T-cell (primary cell): ENCODE data around the gene ATP8B3. TPM values are rescaled to one million over a fixed set of nuclear protein-coding genes. Genes with fewer than 3 reads are reported as not detected.
A peak's percentile ranks its signal among the peaks of the same experiment; 100 is the strongest.

Experiments used
- ATAC-seq, 4 experiments: fragments of 200-7000 bp in 3 of 4; fragments of 150-1000 bp in 1 of 4; cut with Tn5 transposase; replicated peaks in 1 of 4; 1 replicate in 3 of 4; 2 replicates in 1 of 4; pipeline ENCODE4 v1.10.0; 2021; ENCODE audit warnings: moderate library complexity in 3 of 4, mild to moderate bottlenecking in 2 of 4, moderate number of reproducible peaks in 1 of 4
- CTCF ChIA-PET, 2 donors: fragments of 300-600 bp; sonication (Branson Sonifier 250); formaldehyde crosslinking; loops; one replicate each; lab custom pipeline; 2022; ENCODE audit warnings: antibody characterized with exemption in 2 of 2; lab: Charles Lee
- POLR2A ChIA-PET, 2 donors: fragments of 300-600 bp; sonication (Branson Sonifier 250); formaldehyde crosslinking; loops; one replicate each; lab custom pipeline; 2022; ENCODE audit warnings: antibody characterized with exemption in 2 of 2; lab: Charles Lee
- DNase-seq, 35 experiments: peaks; one replicate each; pipeline versions ENCODE4 v3.0.0 to v3.0.0-alpha.2; 2013 to 2023
- H3K27ac ChIP-seq: one replicate; pipeline ENCODE4 v1.5.1; 2013; ENCODE audit warnings: low read length
- H3K27me3 ChIP-seq, 2 experiments: replicated peaks in 1 of 2; 1 replicate in 1 of 2; 2 replicates in 1 of 2; pipeline versions ENCODE4 v1.6.1 to v1.7.0; 2013; ENCODE audit warnings: low read length in 1 of 2, mixed read lengths in 1 of 2; ENCODE audit not compliant: control insufficient read depth in 2 of 2, insufficient read depth in 2 of 2; ENCODE audit errors: extremely low read depth in 1 of 2
- H3K36me3 ChIP-seq, 2 donors: 1 replicate in 1 of 2; 2 replicates in 1 of 2; pipeline versions ENCODE4 v1.6.1 to v1.7.0; 2013; ENCODE audit warnings: low read length in 1 of 2; ENCODE audit not compliant: control insufficient read depth in 2 of 2, insufficient read depth in 1 of 2; ENCODE audit errors: extremely low read depth in 1 of 2
- H3K4me1 ChIP-seq, 2 experiments: 1 replicate in 1 of 2; 2 replicates in 1 of 2; pipeline versions ENCODE4 v1.6.1 to v1.7.0; 2013; ENCODE audit warnings: low read length in 2 of 2, mixed read lengths in 1 of 2; ENCODE audit not compliant: insufficient read depth in 2 of 2, control insufficient read depth in 1 of 2; ENCODE audit errors: extremely low read depth in 1 of 2
- H3K4me3 ChIP-seq, 2 donors: 1 replicate in 1 of 2; 2 replicates in 1 of 2; pipeline versions ENCODE4 v1.5.1 to v1.7.0; 2013; ENCODE audit warnings: mild to moderate bottlenecking in 2 of 2, low read length in 1 of 2, moderate library complexity in 1 of 2; ENCODE audit not compliant: control insufficient read depth in 1 of 2; ENCODE audit errors: extremely low read depth in 1 of 2
- H3K9me3 ChIP-seq: 2 replicates; pipeline ENCODE4 v1.7.0; 2013
- H3K27ac Mint-ChIP-seq, 2 donors: one replicate each; pipeline ENCODE4 v1.8.0; 2020 to 2021; ENCODE audit warnings: mild to moderate bottlenecking in 2 of 2, mixed read lengths in 2 of 2
- H3K27me3 Mint-ChIP-seq, 2 donors: one replicate each; pipeline ENCODE4 v1.8.0; 2021 to 2022; ENCODE audit warnings: mixed read lengths in 2 of 2
- H3K36me3 Mint-ChIP-seq: one replicate; pipeline ENCODE4 v1.8.0; 2021; ENCODE audit warnings: mixed read lengths
- H3K4me1 Mint-ChIP-seq, 3 donors: one replicate each; pipeline ENCODE4 v1.8.0; 2020 to 2022; ENCODE audit warnings: mixed read lengths in 3 of 3, mild to moderate bottlenecking in 1 of 3
- H3K4me3 Mint-ChIP-seq, 3 donors: one replicate each; pipeline ENCODE4 v1.8.0; 2020 to 2022; ENCODE audit warnings: mild to moderate bottlenecking in 3 of 3, mixed read lengths in 3 of 3, moderate library complexity in 3 of 3
- H3K9me3 Mint-ChIP-seq, 3 donors: one replicate each; pipeline ENCODE4 v1.8.0; 2020 to 2022; ENCODE audit warnings: mixed read lengths in 3 of 3
- WGBS: methylation state at CpG from one replicate; pipeline ENCODE4 v1.1.5; 2013; ENCODE audit warnings: missing lambda C conversion rate; ENCODE audit not compliant: insufficient coverage; 5-methylcytosine and 5-hydroxymethylcytosine counted together
- total RNA-seq, 35 experiments: library from RNA in 6 of 35; stranded (reverse) in 6 of 35; fragments of 120-200 nt in 1 of 35; gene quantifications; one replicate each; pipeline versions ENCODE4 v1.2.1 to v1.2.4 and lab custom pipeline; 2013 to 2026

ATP8B3 gene
- total RNA-seq, 5 donors from 2014 or later (not counting 1 experiment from before 2014, with no cell fraction given) = 3.5 to 5.7 (median 4.0) TPM

- ChIA-PET CTCF (no interaction called here), POLR2A (interaction anchor here in 1 of 2 donors (0.6 kb wide), 1 partner anchor 56 kb away, joined by 4 read pairs; no protein-coding TSS in a partner anchor)
- no peak overlapping the region for H3K4me3 ChIP-seq
Measured at GRCh38 chr19:1843646-1844394, 31.7 kb upstream of the ATP8B3 start.

GRCh38 chr19:1843116-1843515 lies 31.0 kb upstream of the ATP8B3 start:
- no peak overlapping the region for H3K27ac Mint-ChIP-seq
- POLR2A ChIA-PET = no interaction called here

More at GRCh38 chr19:1843646-1844394, 31.7 kb upstream of the ATP8B3 start:
- Histone ChIP-seq H3K36me3 (peaks cover 3 to 24% of the 10 kb centered on the region in 2 donors), H3K27me3 (no peaks in the 10 kb centered on the region), H3K9me3 (no peaks in the 10 kb centered on the region), H3K27ac (no peak overlapping the region), H3K4me1 (peaks cover 13 to 79% of the 10 kb centered on the region in 2 experiments)
- Mint-ChIP-seq H3K4me1 (peaks cover 55 to 76% (median 70%) of the 10 kb centered on the region in 3 donors), H3K9me3 (no peaks in the 10 kb centered on the region), H3K36me3 (no peaks in the 10 kb centered on the region), H3K27ac (no peak overlapping the region), H3K27me3 (no peaks in the 10 kb centered on the region), H3K4me3 (peak overlapping the region in 1 of 3 donors; percentile 24)
- ATAC-seq = no peak
- no peak for DNase-seq
- 88% methylated on average over 20 of the region's 25 CpGs for WGBS

GRCh38 chr19:1841209-1841924 lies 29.3 kb upstream of the ATP8B3 start:
- peaks cover under 1 to 79% of the 10 kb centered on the region in 2 experiments for H3K4me1 ChIP-seq
- no peaks in the 10 kb centered on the region for H3K27me3 ChIP-seq
- Mint-ChIP-seq H3K9me3 (no peaks in the 10 kb centered on the region), H3K4me3 (peak overlapping the region in 1 of 3 donors; percentile 1), H3K4me1 (peaks cover 42 to 70% (median 68%) of the 10 kb centered on the region in 3 donors), H3K36me3 (no peaks in the 10 kb centered on the region), H3K27ac (no peak overlapping the region), H3K27me3 (no peaks in the 10 kb centered on the region)
- POLR2A ChIA-PET = no interaction called here
- H3K4me3 ChIP-seq = no peak overlapping the region
- CTCF ChIA-PET = no interaction called here
- DNase-seq (no peak), ATAC-seq (no peak)
- H3K9me3 ChIP-seq = no peaks in the 10 kb centered on the region
- H3K27ac ChIP-seq = no peak overlapping the region
- WGBS = 92% methylated on average over 22 of the region's 35 CpGs
- H3K36me3 ChIP-seq = peaks cover 6 to 20% of the 10 kb centered on the region in 2 donors

More at GRCh38 chr19:1843116-1843515, 31.0 kb upstream of the ATP8B3 start:
- peak overlapping the region in 1 of 3 donors; percentile 1 for H3K4me3 Mint-ChIP-seq
- CTCF ChIA-PET = no interaction called here
- Histone ChIP-seq H3K36me3 (peaks cover 3 to 24% of the 10 kb centered on the region in 2 donors), H3K9me3 (no peaks in the 10 kb centered on the region), H3K4me3 (no peak overlapping the region), H3K4me1 (peaks cover 13 to 79% of the 10 kb centered on the region in 2 experiments), H3K27me3 (no peaks in the 10 kb centered on the region), H3K27ac (no peak overlapping the region)
- 96% methylated on average over 16 of the region's 22 CpGs for WGBS
- no peaks in the 10 kb centered on the region for H3K9me3 Mint-ChIP-seq
- no peaks in the 10 kb centered on the region for H3K27me3 Mint-ChIP-seq
- ATAC-seq = no peak
- H3K4me1 Mint-ChIP-seq = peaks cover 55 to 78% (median 72%) of the 10 kb centered on the region in 3 donors
- DNase-seq = no peak
- H3K36me3 Mint-ChIP-seq = no peaks in the 10 kb centered on the region

DNA sequence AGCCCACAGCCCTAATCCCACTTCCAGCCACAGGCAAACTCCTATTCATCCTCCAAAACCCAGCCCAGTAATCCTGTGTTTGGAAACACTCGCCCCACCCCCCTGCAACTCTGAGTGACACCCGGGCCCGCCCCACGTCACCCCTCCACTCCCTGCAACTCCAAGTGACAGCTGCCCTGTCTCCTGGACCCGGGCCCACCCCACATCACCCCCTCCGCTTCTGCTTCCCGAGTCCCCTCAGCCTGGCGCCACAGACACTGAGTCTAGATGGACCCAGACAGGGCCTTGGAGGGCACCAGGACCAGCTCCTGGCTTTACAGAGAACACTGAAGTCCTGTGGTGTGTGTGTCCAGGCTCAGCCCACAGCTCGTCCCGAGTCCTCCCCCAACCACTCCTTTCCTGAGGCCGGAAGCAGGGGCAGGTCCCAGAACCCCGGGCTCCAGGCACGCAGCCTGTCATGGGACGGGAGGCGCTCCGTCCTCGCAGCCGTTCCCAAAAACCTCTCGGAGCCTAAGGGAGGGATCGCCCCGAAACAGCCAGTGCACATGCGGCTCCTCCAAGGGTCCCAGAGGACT lies 28.6 kb upstream of the ATP8B3 start:
- peaks cover 6 to 20% of the 10 kb centered on the region in 2 donors for H3K36me3 ChIP-seq
- Mint-ChIP-seq H3K4me3 (no peak overlapping the region), H3K36me3 (no peaks in the 10 kb centered on the region), H3K9me3 (no peaks in the 10 kb centered on the region), H3K4me1 (peaks cover 39 to 65% (median 64%) of the 10 kb centered on the region in 3 donors), H3K27me3 (no peaks in the 10 kb centered on the region), H3K27ac (peak overlapping the region in 1 of 2 donors; percentile 44)
- H3K4me3 ChIP-seq = no peak overlapping the region
- ATAC-seq = no peak
- peaks cover 0 to 79% of the 10 kb centered on the region in 2 experiments for H3K4me1 ChIP-seq
- no peaks in the 10 kb centered on the region for H3K9me3 ChIP-seq
- no peak overlapping the region for H3K27ac ChIP-seq
- POLR2A ChIA-PET = no interaction called here
- DNase-seq = no peak
- CTCF ChIA-PET = no interaction called here
- H3K27me3 ChIP-seq = no peaks in the 10 kb centered on the region
- 84% methylated on average over 8 of the region's 22 CpGs for WGBS

DNA sequence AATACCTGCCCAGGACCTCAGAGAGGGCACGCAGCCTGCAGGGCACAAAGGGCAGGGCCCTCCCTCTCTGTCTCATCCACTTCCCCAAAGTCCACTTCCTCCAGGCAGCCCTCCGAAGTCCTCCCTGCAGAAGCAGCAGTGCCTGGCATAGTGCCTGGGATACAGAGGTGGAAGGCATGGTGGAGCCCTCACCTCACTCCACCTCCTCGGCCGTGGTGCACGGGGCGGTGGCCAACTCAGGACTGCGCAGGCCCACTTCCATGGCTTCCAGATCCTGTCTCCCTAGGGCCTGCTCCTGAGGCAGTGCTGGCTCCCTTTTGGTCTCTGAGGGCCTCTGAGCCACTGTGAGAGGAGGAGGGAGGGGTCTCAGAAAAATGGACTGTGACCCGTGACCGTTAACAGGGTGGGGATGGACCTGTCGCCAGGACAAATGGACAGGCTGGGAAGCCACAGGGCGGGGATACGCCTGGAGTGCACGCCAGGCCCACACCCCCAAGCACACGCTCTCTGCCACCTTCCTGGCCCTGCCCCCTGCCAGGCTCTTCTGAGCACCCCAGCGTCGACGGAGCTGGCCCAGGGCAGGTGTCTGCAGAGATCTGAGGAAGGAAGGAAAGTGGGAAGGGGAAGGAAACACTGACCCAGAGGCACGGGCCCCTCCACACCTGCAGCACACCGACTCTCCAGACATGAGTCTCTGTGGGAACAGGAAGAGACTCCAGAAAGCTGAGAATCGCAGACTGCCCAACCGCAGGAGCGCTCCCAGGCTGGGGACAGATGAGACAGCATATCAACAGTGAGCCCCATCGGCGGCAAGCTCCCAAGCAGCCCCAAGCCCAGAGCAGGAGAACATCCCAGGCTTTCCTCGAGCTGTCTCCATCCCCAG lies 27.8 kb upstream of the ATP8B3 start:
- H3K27ac ChIP-seq = no peak overlapping the region
- CTCF ChIA-PET = interaction anchor here in 1 of 2 donors (0.7 kb wide), 1 partner anchor 163 kb away, joined by 3 read pairs; no protein-coding TSS in a partner anchor
- peaks cover 39 to 60% (median 59%) of the 10 kb centered on the region in 3 donors for H3K4me1 Mint-ChIP-seq
- H3K4me3 ChIP-seq = no peak overlapping the region
- ATAC-seq (no peak), DNase-seq (no peak)
- peaks cover 0 to 75% of the 10 kb centered on the region in 2 experiments for H3K4me1 ChIP-seq
- 80% methylated on average over 11 of the region's 25 CpGs for WGBS
- no peaks in the 10 kb centered on the region for H3K27me3 ChIP-seq
- no peaks in the 10 kb centered on the region for H3K9me3 ChIP-seq
- no peaks in the 10 kb centered on the region for H3K9me3 Mint-ChIP-seq
- no peaks in the 10 kb centered on the region for H3K27me3 Mint-ChIP-seq
- no peak overlapping the region for H3K4me3 Mint-ChIP-seq
- POLR2A ChIA-PET = no interaction called here
- peaks cover 6 to 14% of the 10 kb centered on the region in 2 donors for H3K36me3 ChIP-seq
- H3K36me3 Mint-ChIP-seq = no peaks in the 10 kb centered on the region
- peak overlapping the region in 1 of 2 donors; percentile 44 for H3K27ac Mint-ChIP-seq
